Measurements from ENCODE around the gene NPM1.

The NPM1 gene

DNA sequence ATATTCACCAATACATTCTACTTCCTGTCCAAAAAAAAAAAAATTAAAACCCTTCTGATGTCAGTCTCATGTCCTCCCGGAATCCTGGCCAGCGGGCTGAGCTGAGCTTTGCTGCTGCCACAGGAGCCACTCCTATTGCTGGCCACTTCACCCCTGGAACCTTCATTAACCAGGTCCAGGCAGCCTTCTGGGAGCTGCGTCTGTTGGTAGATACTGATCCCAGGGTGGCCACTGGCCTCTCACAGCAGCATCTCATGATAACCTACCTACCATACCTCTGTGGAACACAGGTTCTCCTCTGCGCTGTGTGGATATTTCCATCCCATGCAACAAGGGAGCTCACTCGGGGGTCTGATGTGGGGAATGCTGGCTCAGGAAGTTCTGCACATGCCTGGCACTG lies 21.0 kb upstream of the NPM1 start:
- H3K27me3 ChIP-seq (ENCODE audit: insufficient read depth, low read length): no peaks in the 10 kb centered on the region
- peaks cover under 1% of the 10 kb centered on the region for H3K79me1 ChIP-seq (ENCODE audit: low read length)
- H2AFZ ChIP-seq (ENCODE audit: insufficient read depth, low read length, poor library complexity): no peak overlapping the region
- H4K8ac ChIP-seq (ENCODE audit: low read depth, low read length): no peak overlapping the region
- H3K9ac ChIP-seq (ENCODE audit: low read length): no peak overlapping the region
- H4K12ac ChIP-seq (ENCODE audit: low read depth, low read length): no peak overlapping the region
- H3K4ac ChIP-seq (ENCODE audit: low read depth, low read length): no peak overlapping the region
- no peaks in the 10 kb centered on the region for H3K79me2 ChIP-seq (ENCODE audit: control insufficient read depth, insufficient read depth, low read length, poor library complexity)
- H2BK120ac ChIP-seq (ENCODE audit: insufficient read depth, low read length, poor library complexity): no peak overlapping the region
- H3K4me1 ChIP-seq (ENCODE audit: control insufficient read depth in 1 of 2, insufficient read depth in 2 of 2, low read length in 2 of 2): peaks cover under 1 to 5% of the 10 kb centered on the region in 2 experiments
- H3K18ac ChIP-seq (ENCODE audit: low read length): no peak overlapping the region
- H3K23ac ChIP-seq (ENCODE audit: low read length): no peak overlapping the region
- no peak overlapping the region for H3K4me2 ChIP-seq (ENCODE audit: low read length)
- H3K14ac ChIP-seq (ENCODE audit: low read length): no peak overlapping the region
- no peaks in the 10 kb centered on the region for H3K36me3 ChIP-seq (ENCODE audit: control insufficient read depth in 1 of 2, insufficient read depth in 2 of 2, low read length in 2 of 2)
- no peak for DNase-seq
- H3K27ac ChIP-seq (ENCODE audit: low read depth, low read length): no peak overlapping the region
- no peak overlapping the region for H2BK5ac ChIP-seq (ENCODE audit: low read depth, low read length, poor library complexity)
- WGBS (ENCODE audit: extremely low coverage, insufficient coverage, insufficient read length): no CpG with 5 or more reads among the region's 5 CpGs
- no peak overlapping the region for H3K4me3 ChIP-seq (ENCODE audit: low read depth, low read length)
- H4K91ac ChIP-seq (ENCODE audit: low read depth, low read length): no peak overlapping the region
- no peak overlapping the region for H2AK5ac ChIP-seq (ENCODE audit: low read length)
- H3K9me3 ChIP-seq (ENCODE audit: insufficient read depth, low read depth, low read length): no peaks in the 10 kb centered on the region
- H2BK12ac ChIP-seq (ENCODE audit: low read length): no peak overlapping the region

DNA sequence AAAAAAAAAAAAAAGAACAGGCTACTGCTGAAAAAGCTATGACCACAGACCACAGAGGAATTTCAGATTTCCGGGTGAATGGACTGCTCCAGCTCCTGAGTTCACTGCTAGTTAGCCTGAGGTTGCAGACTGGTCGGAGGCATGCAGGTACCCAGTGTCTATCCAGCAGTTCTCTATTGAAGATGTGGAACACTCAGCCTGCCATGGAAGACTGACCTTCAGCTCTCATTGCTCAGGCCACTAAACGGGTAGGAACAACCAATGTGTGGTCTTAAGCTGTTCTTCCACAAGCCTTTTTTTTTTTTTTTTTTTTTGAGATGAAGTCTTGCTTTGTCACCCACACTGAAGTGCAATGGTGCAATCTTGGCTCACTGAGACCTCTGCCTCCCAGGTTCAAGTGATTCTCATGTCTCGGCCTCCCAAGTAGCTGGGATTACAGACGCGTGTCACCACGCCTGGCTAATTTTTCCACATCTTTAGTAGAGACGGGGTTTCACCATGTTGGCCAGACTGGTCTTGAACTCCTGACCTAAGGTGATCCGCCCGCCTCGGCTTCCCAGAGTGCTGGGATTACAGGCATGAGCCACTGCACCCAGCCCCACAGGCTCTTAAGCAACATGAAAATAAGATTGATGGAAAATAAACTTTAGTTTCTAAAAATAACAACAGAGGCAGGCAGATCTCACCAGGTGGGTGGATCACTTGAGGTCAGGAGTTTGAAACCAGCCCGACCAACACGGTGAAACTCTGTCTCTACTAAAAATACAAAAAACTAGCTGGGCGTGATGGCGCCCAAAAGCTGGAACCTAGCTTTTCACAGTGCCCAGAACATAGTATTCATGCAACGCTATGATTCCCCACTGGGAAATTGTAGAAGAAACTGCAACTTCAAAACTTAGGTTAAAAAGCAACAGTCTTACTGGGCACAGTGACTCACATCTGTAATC lies 20.0 kb upstream of the NPM1 start:
- Histone ChIP-seq H2BK120ac (ENCODE audit: insufficient read depth, low read length, poor library complexity) (no peak overlapping the region), H2BK12ac (ENCODE audit: low read length) (no peak overlapping the region), H3K4me2 (ENCODE audit: low read length) (no peak overlapping the region), H3K23ac (ENCODE audit: low read length) (no peak overlapping the region), H3K4me3 (ENCODE audit: low read depth, low read length) (no peak overlapping the region), H3K27ac (ENCODE audit: low read depth, low read length) (no peak overlapping the region), H3K79me1 (ENCODE audit: low read length) (no peaks in the 10 kb centered on the region), H3K4me1 (ENCODE audit: control insufficient read depth in 1 of 2, insufficient read depth in 2 of 2, low read length in 2 of 2) (peaks cover 0 to 5% of the 10 kb centered on the region in 2 experiments), H4K91ac (ENCODE audit: low read depth, low read length) (no peak overlapping the region), H4K12ac (ENCODE audit: low read depth, low read length) (no peak overlapping the region), H4K8ac (ENCODE audit: low read depth, low read length) (no peak overlapping the region), H3K79me2 (ENCODE audit: control insufficient read depth, insufficient read depth, low read length, poor library complexity) (no peaks in the 10 kb centered on the region), H3K4ac (ENCODE audit: low read depth, low read length) (no peak overlapping the region), H2BK5ac (ENCODE audit: low read depth, low read length, poor library complexity) (no peak overlapping the region), H2AFZ (ENCODE audit: insufficient read depth, low read length, poor library complexity) (no peak overlapping the region), H3K36me3 (ENCODE audit: control insufficient read depth in 1 of 2, insufficient read depth in 2 of 2, low read length in 2 of 2) (no peaks in the 10 kb centered on the region), H3K18ac (ENCODE audit: low read length) (no peak overlapping the region), H2AK5ac (ENCODE audit: low read length) (no peak overlapping the region), H3K9me3 (ENCODE audit: insufficient read depth, low read depth, low read length) (no peaks in the 10 kb centered on the region), H3K27me3 (ENCODE audit: insufficient read depth, low read length) (no peaks in the 10 kb centered on the region), H3K9ac (ENCODE audit: low read length) (no peak overlapping the region), H3K14ac (ENCODE audit: low read length) (no peak overlapping the region)
- no CpG with 5 or more reads among the region's 16 CpGs for WGBS (ENCODE audit: extremely low coverage, insufficient coverage, insufficient read length)
- peak in 1 of 2 donors; percentile 7 for DNase-seq

- H3K4ac ChIP-seq (ENCODE audit: low read depth, low read length): no peak overlapping the region
- H3K79me2 ChIP-seq (ENCODE audit: control insufficient read depth, insufficient read depth, low read length, poor library complexity): no peaks in the 10 kb centered on the region
- no peak overlapping the region for H3K4me2 ChIP-seq (ENCODE audit: low read length)
- H2BK5ac ChIP-seq (ENCODE audit: low read depth, low read length, poor library complexity): no peak overlapping the region
- no peak overlapping the region for H4K91ac ChIP-seq (ENCODE audit: low read depth, low read length)
- no peak overlapping the region for H2AFZ ChIP-seq (ENCODE audit: insufficient read depth, low read length, poor library complexity)
- no peaks in the 10 kb centered on the region for H3K9me3 ChIP-seq (ENCODE audit: insufficient read depth, low read depth, low read length)
- DNase-seq: no peak
- WGBS (ENCODE audit: extremely low coverage, insufficient coverage, insufficient read length): no CpG with 5 or more reads among the region's 6 CpGs
- no peak overlapping the region for H4K8ac ChIP-seq (ENCODE audit: low read depth, low read length)
- no peak overlapping the region for H3K14ac ChIP-seq (ENCODE audit: low read length)
- H2AK5ac ChIP-seq (ENCODE audit: low read length): no peak overlapping the region
- no peak overlapping the region for H3K23ac ChIP-seq (ENCODE audit: low read length)
- no peaks in the 10 kb centered on the region for H3K27me3 ChIP-seq (ENCODE audit: insufficient read depth, low read length)
- no peaks in the 10 kb centered on the region for H3K36me3 ChIP-seq (ENCODE audit: control insufficient read depth in 1 of 2, insufficient read depth in 2 of 2, low read length in 2 of 2)
- H3K27ac ChIP-seq (ENCODE audit: low read depth, low read length): no peak overlapping the region
- H3K79me1 ChIP-seq (ENCODE audit: low read length): no peaks in the 10 kb centered on the region
- H3K4me3 ChIP-seq (ENCODE audit: low read depth, low read length): no peak overlapping the region
- no peak overlapping the region for H4K12ac ChIP-seq (ENCODE audit: low read depth, low read length)
- H3K4me1 ChIP-seq (ENCODE audit: control insufficient read depth in 1 of 2, insufficient read depth in 2 of 2, low read length in 2 of 2): peaks cover 0 to 5% of the 10 kb centered on the region in 2 experiments
- H3K9ac ChIP-seq (ENCODE audit: low read length): no peak overlapping the region
- H2BK12ac ChIP-seq (ENCODE audit: low read length): no peak overlapping the region
- no peak overlapping the region for H2BK120ac ChIP-seq (ENCODE audit: insufficient read depth, low read length, poor library complexity)
- no peak overlapping the region for H3K18ac ChIP-seq (ENCODE audit: low read length)
Measured at GRCh38 chr5:171369056-171369455, 18.6 kb upstream of the NPM1 start.

GRCh38 chr5:171369898-171370297 lies 17.8 kb upstream of the NPM1 start:
- Histone ChIP-seq H4K91ac (ENCODE audit: low read depth, low read length) (no peak overlapping the region), H3K4me3 (ENCODE audit: low read depth, low read length) (no peak overlapping the region), H3K9ac (ENCODE audit: low read length) (no peak overlapping the region), H2AFZ (ENCODE audit: insufficient read depth, low read length, poor library complexity) (no peak overlapping the region), H2BK12ac (ENCODE audit: low read length) (no peak overlapping the region), H4K12ac (ENCODE audit: low read depth, low read length) (no peak overlapping the region), H3K27me3 (ENCODE audit: insufficient read depth, low read length) (no peaks in the 10 kb centered on the region), H3K27ac (ENCODE audit: low read depth, low read length) (no peak overlapping the region), H2AK5ac (ENCODE audit: low read length) (no peak overlapping the region), H3K18ac (ENCODE audit: low read length) (no peak overlapping the region), H3K4me2 (ENCODE audit: low read length) (no peak overlapping the region), H3K36me3 (ENCODE audit: control insufficient read depth in 1 of 2, insufficient read depth in 2 of 2, low read length in 2 of 2) (no peaks in the 10 kb centered on the region), H3K79me2 (ENCODE audit: control insufficient read depth, insufficient read depth, low read length, poor library complexity) (no peaks in the 10 kb centered on the region), H3K23ac (ENCODE audit: low read length) (no peak overlapping the region), H2BK5ac (ENCODE audit: low read depth, low read length, poor library complexity) (no peak overlapping the region), H3K4me1 (ENCODE audit: control insufficient read depth in 1 of 2, insufficient read depth in 2 of 2, low read length in 2 of 2) (peaks cover 0 to 5% of the 10 kb centered on the region in 2 experiments), H3K14ac (ENCODE audit: low read length) (no peak overlapping the region), H3K9me3 (ENCODE audit: insufficient read depth, low read depth, low read length) (no peaks in the 10 kb centered on the region), H3K4ac (ENCODE audit: low read depth, low read length) (no peak overlapping the region), H4K8ac (ENCODE audit: low read depth, low read length) (no peak overlapping the region), H2BK120ac (ENCODE audit: insufficient read depth, low read length, poor library complexity) (no peak overlapping the region), H3K79me1 (ENCODE audit: low read length) (no peaks in the 10 kb centered on the region)
- no CpG with 5 or more reads among the region's 4 CpGs for WGBS (ENCODE audit: extremely low coverage, insufficient coverage, insufficient read length)
- no peak for DNase-seq
